H1 (cell line): ENCODE data around the gene ZHX3.

Source experiments
- BRCA1 ChIP-seq: IDR thresholded peaks from 2 replicates; pipeline ENCODE4 v1.6.1; 2012; ENCODE audit warnings: low read depth, low read length, improper control_type of control experiment
- EZH2 ChIP-seq: fragments of 200-600 bp; sonication (generic); IDR thresholded peaks from 2 replicates; pipeline ENCODE4 v1.7.1; 2012; ENCODE audit warnings: low read depth, mild to moderate bottlenecking, moderate library complexity, low read length, inconsistent platforms; ENCODE audit not compliant: severe bottlenecking
- POLR2A ChIP-seq, 2 experiments: IDR thresholded peaks; 1 replicate in 1 of 2; 2 replicates in 1 of 2; pipeline ENCODE4 v1.6.1; 2011; ENCODE audit warnings: low read depth in 2 of 2, low read length in 2 of 2, mild to moderate bottlenecking in 2 of 2; ENCODE audit errors: control extremely low read depth in 1 of 2
- RFX5 ChIP-seq: IDR thresholded peaks from 2 replicates; pipeline ENCODE4 v1.6.1; 2011; ENCODE audit warnings: low read depth, low read length, improper control_type of control experiment, borderline replicate concordance
- SP2 ChIP-seq: IDR thresholded peaks from 2 replicates; pipeline ENCODE4 v1.6.1; 2012; ENCODE audit warnings: mild to moderate bottlenecking, low read length, inconsistent platforms
- SRF ChIP-seq: IDR thresholded peaks from 2 replicates; pipeline ENCODE4 v1.6.1; 2011; ENCODE audit warnings: mild to moderate bottlenecking, low read depth, low read length, moderate library complexity
- SUZ12 ChIP-seq: fragments of 200-600 bp; sonication (generic); IDR thresholded peaks from 2 replicates; pipeline ENCODE4 v1.6.1; 2012; ENCODE audit warnings: mild to moderate bottlenecking, inconsistent platforms, low read length, moderate library complexity, mixed read lengths
- TAF1 ChIP-seq: IDR thresholded peaks from 2 replicates; pipeline ENCODE4 v1.6.1; 2011; ENCODE audit warnings: mild to moderate bottlenecking, low read depth, low read length
- TF ChIP-seq, protein P1 (sequence below), 3 experiments: IDR thresholded peaks; 1 replicate in 2 of 3; 2 replicates in 1 of 3; pipeline versions ENCODE4 v1.5.1 to v1.6.1; 2011; ENCODE audit warnings: low read length in 3 of 3, mild to moderate bottlenecking in 3 of 3, inconsistent platforms in 2 of 3, low read depth in 1 of 3, moderate library complexity in 1 of 3; ENCODE audit not compliant: insufficient read depth in 1 of 3; ENCODE audit errors: control extremely low read depth in 1 of 3
- TF ChIP-seq, protein P2 (sequence below): IDR thresholded peaks from 2 replicates; pipeline ENCODE4 v1.6.1; 2011; ENCODE audit warnings: low read length, improper control_type of control experiment
- TF ChIP-seq, protein P3 (sequence below): IDR thresholded peaks from 2 replicates; pipeline ENCODE4 v1.6.1; 2011; ENCODE audit warnings: low read depth, mild to moderate bottlenecking, low read length; ENCODE audit not compliant: insufficient read depth

DNA sequence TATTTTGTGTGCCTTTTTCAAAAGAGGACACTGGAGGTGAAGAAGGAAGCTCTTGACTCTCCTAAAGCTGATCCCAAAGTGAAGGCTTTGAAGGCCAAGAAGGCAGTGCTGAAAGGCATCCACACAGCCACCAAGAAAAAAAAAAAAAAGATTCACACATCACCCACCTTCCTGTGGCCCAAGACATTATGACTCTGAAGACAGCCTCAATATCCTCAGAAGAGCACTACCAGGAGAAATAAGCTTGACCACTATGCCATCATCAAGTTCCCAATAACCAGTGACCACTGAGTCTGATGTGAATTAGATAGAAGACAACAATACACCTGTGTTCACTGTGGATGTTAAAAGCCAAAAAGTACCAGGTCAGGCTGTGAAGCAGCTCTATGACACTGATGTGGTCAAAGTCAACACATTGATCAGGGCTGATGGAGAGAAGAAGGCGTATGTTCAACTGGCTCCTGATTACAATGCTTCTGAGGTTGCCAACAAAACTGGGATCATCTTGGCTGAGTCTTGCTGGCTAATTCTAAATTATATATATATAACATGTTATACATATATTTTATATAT is 120.8 kb downstream of the ZHX3 start:
- TF ChIP-seq TAF1 (no peak), BRCA1 (no peak), RFX5 (no peak), POLR2A (IDR thresholded peaks at IDR 0.05; ENCODE audit: control extremely low read depth in 1 of 2, low read depth in 2 of 2, low read length in 2 of 2) (no peak), EZH2 (no peak), SUZ12 (no peak), SP2 (no peak), SRF (no peak)
- TF ChIP-seq, protein P1, sequence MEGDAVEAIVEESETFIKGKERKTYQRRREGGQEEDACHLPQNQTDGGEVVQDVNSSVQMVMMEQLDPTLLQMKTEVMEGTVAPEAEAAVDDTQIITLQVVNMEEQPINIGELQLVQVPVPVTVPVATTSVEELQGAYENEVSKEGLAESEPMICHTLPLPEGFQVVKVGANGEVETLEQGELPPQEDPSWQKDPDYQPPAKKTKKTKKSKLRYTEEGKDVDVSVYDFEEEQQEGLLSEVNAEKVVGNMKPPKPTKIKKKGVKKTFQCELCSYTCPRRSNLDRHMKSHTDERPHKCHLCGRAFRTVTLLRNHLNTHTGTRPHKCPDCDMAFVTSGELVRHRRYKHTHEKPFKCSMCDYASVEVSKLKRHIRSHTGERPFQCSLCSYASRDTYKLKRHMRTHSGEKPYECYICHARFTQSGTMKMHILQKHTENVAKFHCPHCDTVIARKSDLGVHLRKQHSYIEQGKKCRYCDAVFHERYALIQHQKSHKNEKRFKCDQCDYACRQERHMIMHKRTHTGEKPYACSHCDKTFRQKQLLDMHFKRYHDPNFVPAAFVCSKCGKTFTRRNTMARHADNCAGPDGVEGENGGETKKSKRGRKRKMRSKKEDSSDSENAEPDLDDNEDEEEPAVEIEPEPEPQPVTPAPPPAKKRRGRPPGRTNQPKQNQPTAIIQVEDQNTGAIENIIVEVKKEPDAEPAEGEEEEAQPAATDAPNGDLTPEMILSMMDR (IDR thresholded peaks at IDR 0.05; ENCODE audit: control extremely low read depth in 1 of 3, insufficient read depth in 1 of 3, low read depth in 1 of 3, low read length in 3 of 3), result no peak
- TF ChIP-seq, protein P2, sequence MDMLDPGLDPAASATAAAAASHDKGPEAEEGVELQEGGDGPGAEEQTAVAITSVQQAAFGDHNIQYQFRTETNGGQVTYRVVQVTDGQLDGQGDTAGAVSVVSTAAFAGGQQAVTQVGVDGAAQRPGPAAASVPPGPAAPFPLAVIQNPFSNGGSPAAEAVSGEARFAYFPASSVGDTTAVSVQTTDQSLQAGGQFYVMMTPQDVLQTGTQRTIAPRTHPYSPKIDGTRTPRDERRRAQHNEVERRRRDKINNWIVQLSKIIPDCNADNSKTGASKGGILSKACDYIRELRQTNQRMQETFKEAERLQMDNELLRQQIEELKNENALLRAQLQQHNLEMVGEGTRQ, result no peak
- TF ChIP-seq, protein P3, sequence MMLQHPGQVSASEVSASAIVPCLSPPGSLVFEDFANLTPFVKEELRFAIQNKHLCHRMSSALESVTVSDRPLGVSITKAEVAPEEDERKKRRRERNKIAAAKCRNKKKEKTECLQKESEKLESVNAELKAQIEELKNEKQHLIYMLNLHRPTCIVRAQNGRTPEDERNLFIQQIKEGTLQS, result no peak
